ENCODE data around the gene C1orf21. TPM values are rescaled to one million over a fixed set of nuclear protein-coding genes. Genes with fewer than 3 reads are reported as not detected.
A peak's percentile ranks its signal among the peaks of the same experiment; 100 is the strongest.
"Not testable (repeated sequence)": the region's sequence is repeated elsewhere in the genome, so short reads cannot be mapped to it uniquely, and the experiment has no call there.

C1orf21 gene
- total RNA-seq, 1 donor from 2014 or later, result 45.6 TPM

DNA sequence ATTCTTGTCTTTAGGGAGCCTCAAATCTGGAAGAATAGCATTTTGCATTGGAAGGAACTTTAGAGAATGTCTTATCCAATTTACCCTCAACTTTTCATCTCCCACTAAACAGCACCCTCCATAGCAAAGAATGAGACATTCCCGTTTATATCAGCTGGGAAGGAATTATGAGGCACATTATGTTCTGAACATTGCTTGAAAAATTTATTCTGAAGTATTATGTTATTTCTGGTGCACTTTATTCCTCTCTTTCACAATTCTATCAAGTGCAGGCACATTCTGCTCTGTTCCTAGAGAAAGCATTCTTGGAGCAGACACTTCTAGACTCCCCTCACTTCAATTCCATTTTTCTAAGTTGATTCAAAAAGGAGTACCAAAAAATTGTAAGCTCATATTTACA is 220.0 kb downstream of the C1orf21 start:
- ATAC-seq (peak; percentile 33), DNase-seq (no peak)

DNA sequence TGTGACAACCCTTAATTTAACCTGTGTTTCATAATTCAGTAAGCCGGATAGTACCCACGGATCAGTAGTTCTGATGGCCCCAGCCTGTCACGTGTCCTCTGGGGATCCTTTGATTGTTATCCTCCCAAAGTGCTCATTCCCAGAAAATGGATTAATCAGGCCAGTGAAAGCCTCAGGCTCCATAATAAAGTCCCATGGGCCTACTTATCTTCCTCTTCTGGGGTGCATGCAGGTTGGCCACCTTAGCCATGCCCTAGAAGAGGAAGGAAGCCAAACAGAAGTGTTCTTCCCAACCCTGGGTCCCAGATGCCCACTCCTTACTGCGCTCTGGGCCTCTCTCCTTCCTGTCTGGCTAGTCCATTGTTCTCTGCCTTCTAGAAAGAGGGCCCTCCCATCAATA is 221.8 kb downstream of the C1orf21 start:
- DNase-seq (no peak), ATAC-seq (no peak)
- intact Hi-C loops (cut with micrococcal nuclease), result no loop called here

More for the DNA sequence above, 220.0 kb downstream of the C1orf21 start:
- intact Hi-C loops (cut with micrococcal nuclease), result no loop called here

DNA sequence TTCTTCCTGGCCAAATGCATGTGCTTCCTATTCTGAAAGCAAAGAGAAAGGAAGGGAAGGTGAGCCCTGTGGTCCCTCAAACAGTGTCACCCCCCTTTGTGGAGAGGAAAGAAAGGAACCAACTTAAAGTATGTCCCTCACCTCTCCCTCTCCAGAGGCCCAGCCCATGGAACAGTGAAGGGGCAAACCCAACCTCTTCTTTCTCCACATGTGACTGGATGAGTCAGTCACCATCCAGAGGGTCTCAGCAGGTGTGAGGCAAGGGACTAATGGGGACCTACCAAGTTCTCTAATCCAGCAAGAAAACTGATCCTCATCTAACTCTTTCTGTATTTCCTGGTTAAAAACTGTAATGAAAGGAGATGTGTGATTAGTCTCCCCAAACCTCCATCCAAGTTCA is 222.2 kb downstream of the C1orf21 start:
- no peak for DNase-seq
- no peak for ATAC-seq
- intact Hi-C loops (cut with micrococcal nuclease), result no loop called here

DNA sequence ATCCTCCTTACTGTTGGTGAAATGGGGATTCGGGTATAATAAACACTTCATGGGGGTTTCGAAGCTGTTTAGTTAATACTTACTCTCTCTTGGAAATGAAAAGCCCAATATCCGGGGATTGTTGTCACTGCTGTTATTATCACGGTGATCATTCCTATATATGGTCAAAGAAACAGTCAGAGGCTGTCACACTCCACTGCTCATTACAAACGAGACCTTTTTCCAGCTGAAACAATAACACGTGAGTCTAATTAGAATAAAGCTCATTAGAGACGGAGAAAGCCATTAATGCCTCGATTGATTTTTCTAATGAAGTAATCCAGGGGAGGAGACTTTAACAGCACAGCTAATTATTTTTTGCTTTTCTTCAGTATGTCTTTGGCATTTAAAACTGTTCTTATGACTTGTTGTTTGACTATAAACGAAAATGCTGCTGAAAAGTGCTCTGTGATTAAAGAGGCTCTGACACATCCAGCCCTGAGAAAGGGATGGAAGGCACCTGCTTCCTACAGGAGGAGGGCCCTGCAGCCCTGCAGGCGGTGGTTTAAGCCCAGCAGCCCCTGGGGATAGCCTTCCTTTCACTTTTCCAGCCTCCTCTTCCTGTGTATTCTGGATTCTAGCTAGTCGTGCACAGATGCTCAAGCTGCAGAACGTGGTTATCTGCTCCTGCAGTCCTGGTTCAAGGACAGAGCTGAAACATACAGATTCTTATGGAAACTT is 224.2 kb downstream of the C1orf21 start:
- ATAC-seq, result peak; percentile 82
- intact Hi-C loops (cut with micrococcal nuclease), result no loop called here
- DNase-seq, result peak; percentile 56

DNA sequence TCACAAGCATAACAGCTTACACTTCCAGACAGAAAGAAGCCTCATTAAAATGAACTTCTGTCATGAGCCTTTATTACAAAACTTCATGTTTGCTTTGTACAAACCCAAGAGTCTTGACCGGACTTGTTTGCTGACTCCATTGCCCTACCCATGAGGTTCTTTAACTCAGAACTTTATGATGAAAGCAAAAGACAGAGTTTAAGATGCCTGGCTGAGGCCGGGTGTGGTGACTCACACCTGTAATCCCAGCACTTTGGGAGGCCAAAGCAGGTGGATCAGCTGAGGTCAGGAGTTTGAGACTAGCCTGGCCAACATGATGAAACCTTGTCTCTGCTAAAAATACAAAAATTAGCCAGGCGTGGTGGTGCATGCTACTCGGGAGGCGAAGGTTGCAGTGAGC is 225.4 kb downstream of the C1orf21 start:
- intact Hi-C loops (cut with micrococcal nuclease); DNase-seq: not testable (repeated sequence)

DNA sequence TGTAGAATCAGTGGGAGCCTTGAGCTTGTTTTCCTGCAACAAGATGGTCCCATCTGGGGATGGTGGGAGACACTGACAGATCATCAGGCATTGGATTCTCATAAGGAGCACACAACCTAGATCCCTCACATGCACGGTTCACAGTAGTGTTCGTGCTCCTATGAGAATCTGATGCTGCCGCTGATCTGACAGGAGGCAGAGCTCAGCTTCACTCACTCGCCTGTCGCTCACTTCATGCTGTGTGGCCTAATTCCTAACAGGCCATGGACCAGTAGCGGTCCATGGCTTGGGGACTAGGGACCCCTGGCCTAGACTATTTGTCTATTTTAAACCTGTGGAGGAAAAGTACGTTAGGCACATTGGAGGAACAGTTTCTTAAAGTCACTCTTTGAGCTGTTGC is 227.8 kb downstream of the C1orf21 start:
- intact Hi-C loops (cut with micrococcal nuclease), result no loop called here
- no peak for ATAC-seq
- no peak for DNase-seq

More for the DNA sequence above, 225.4 kb downstream of the C1orf21 start:
- ATAC-seq, result not testable (repeated sequence)

DNA sequence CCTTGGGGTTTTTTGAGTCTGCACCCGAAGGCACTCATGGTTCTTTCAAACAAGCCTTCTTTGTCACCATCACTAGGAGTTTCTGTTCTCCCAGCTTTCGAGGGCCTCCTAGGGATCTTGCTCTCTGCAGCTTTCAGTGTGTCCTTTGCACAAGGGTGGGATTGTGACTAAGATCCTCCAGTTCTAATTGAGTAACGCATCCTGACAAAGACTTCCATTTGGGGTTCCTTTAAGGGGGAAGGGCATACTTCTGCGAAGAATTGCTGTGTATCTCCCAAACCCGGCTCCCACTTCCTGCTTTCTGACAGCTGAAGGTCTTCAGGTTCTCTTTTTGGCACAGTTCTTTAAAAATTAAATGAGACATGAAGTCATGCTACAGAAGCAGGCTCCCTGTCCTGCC is 228.5 kb downstream of the C1orf21 start:
- ATAC-seq (peak; percentile 38), DNase-seq (no peak)
- intact Hi-C loops (cut with micrococcal nuclease), result no loop called here

DNA sequence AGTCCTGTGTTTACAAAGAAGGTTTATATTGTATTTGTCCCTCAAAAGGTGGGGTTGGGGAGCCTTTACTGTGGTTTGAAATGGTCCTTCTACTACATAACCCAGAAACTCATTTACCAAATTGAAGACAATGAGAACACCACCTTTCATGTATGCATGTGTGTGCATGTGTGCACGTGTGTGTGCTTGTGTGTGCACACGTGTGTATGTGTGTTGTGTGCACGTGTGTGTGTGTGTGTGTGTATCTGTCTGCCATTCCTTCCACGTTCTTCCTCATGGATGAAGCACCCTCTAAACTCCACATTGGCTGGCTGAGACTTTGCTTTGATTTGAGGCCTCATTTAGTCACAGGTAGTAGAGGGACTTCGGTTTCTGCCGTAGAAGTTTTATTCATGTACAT is 229.7 kb downstream of the C1orf21 start:
- intact Hi-C loops (cut with micrococcal nuclease), result no loop called here
- ATAC-seq (no peak), DNase-seq (no peak)

DNA sequence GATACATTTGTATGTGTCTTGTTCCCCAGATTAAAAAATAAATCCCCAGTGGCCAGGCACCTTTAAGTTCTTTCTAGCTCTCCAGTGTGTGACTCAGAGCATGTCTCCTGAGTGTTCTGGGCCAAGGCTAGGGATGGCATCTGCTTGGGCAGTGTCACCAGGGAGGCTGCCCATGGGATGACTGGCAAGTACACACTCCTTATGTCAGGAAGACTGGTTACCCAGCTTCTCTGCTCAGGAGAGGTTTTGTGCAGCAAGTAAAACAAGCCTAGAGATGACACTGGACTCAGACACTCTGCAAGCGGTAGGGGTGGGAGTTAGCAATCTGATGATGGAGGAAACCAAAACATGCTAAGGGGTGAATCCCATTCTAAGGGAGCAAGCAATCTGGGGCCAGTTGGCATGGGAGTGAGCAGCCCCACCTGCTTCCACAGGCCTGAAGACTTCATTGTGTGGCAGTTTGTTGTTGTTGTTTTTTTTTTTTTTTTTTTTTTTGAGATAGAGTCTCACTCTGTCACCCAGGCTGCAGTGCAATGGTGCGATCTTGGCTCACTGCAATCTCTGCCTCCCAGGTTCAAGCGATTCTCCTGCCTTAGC is 230.7 kb downstream of the C1orf21 start:
- DNase-seq, result no peak
- no peak for ATAC-seq
- intact Hi-C loops (cut with micrococcal nuclease), result no loop called here

DNA sequence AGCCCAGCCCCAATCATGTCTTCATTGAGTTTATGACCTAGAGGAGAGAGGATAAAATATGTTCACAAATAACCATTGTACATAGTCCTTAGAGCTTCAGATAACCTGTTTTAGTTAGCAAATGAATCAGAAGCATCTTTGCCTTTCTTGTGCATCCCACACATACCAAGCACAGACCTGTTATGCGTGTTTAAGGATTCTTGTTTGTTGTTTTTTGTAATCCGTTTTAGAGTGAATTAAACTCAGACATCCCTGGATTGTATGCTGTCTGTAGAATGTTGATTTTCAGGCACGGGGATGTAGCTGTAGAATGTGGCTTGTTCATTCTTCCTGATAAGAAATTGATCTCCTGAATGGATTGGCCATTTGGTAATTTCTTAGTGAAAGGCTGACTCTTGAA is 232.0 kb downstream of the C1orf21 start:
- ATAC-seq, result no peak
- no peak for DNase-seq
- intact Hi-C loops (cut with micrococcal nuclease), result no loop called here

DNA sequence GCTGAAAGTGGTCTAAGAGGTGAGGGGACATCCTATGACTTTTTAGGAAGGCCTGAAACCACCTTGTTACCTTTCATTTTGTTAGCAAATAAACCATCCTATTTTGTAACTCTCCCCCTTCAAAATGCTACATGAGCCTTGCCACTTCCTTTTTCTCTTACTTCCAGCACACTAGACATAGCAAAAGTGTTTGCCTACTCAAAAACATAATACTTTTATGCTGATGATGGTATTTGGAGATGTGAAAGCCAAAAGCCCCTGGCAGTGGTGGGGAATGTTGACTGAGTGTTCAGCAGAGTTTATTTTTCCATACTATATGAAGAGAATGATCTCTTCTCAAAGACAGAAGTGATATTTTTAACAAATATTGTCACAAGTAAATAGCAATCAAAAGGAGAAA is 233.6 kb downstream of the C1orf21 start:
- no peak for DNase-seq
- no peak for ATAC-seq
- intact Hi-C loops (cut with micrococcal nuclease), result loop anchor here (10.0 kb wide), 1 partner anchor 136 kb away; no protein-coding TSS in a partner anchor

DNA sequence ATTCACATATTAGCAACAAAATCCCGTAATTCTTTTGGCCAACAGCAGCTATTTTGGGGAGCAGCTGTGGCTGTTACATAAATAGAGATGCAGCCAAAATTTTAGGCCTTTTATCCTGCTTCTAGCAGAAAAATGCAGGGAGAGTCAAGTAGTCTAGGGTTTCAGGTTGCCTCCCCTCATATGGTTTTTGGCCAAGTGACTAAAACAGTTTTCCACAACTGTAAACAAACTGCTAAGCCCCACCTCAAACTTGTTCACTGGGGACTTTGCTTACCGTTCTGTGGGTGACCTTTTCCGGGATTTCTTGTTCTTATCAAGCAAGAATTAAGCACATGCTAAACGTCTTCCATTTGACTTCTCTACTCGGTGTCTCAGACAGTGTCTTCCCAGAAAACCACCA is 234.4 kb downstream of the C1orf21 start:
- ATAC-seq, result peak; percentile 70
- intact Hi-C loops (cut with micrococcal nuclease), result loop anchor here (10.0 kb wide), 1 partner anchor 136 kb away; no protein-coding TSS in a partner anchor

DNA sequence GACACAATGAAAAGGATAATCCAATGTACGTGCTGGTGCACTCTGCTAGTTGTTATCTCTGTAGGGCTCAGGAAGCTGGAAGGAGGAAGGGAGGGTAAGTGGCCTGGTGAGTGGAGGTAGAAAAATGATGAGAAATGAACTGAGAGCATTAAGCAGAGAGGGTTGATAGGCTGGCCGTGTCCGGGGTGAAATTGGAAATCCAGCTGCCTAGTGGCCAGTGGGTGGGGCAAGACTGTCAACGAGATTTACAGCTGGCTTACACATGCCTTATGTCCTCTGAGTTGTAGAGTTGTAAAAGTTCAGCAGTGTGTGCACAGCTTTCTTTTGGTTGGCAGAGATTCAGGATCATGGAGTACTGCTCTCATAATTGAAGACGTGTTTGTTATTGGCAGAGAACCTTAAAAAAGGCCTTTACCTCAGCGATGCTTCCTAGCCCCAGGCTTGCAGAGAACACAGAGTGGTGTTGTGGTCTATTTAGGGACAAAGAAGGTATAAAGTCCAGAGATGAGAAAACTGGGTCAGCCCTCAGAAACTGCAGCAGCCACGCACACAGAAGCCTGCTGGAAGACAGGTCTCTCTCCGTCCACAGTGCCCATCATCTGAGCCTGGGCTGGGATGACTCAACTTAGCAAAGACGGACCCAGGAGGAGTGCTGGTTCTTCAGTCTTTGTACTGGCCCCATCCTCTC is 235.5 kb downstream of the C1orf21 start:
- DNase-seq (peak; percentile 81), ATAC-seq (peak; percentile 83)
- intact Hi-C loops (cut with micrococcal nuclease), result loop anchor here (10.0 kb wide), 1 partner anchor 137 kb away; no protein-coding TSS in a partner anchor

More for the DNA sequence above, 234.4 kb downstream of the C1orf21 start:
- no peak for DNase-seq

DNA sequence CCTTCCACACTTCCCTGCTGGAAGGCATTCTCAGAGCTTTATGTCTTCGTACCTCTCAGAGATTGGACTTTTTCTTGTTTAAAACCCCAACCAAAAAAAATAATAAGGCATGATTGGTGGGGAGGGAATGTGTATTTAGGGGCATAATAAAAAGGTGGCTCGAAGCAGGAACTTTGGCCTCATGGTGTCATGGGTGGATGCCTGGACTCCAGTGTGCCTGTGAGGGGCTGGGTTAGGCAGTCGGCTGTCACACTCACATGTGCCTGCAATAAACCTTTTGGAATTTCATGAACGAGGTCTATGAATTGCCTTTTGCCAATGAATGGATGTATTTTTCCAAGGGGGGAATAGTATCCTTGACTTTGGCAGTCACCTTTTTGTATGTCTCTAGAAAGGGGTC is 236.6 kb downstream of the C1orf21 start:
- ATAC-seq (no peak), DNase-seq (no peak)
- intact Hi-C loops (cut with micrococcal nuclease), result loop anchor here (10.0 kb wide), 1 partner anchor 139 kb away; no protein-coding TSS in a partner anchor

DNA sequence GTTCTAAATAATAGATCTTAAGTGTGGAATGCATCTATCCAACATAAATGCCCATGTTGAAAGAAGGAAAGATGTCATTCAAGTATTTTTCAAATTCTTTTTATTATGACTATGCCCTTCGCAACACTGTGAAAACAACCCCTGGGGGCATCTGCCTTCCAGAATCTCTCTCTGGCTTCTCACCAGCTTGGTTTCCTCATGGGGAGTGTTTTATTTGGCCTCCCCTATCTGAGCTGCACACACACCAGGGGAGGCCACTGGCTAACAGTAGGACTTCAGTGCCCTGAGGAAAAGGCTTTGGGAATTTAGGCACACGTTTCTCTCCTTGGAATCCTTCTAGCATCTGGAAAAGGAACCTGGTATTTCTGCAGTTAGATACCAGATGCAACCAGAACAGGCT is 237.2 kb downstream of the C1orf21 start:
- intact Hi-C loops (cut with micrococcal nuclease), result loop anchor here (10.0 kb wide), 1 partner anchor 139 kb away; no protein-coding TSS in a partner anchor
- DNase-seq (no peak), ATAC-seq (peak; percentile 4)

DNA sequence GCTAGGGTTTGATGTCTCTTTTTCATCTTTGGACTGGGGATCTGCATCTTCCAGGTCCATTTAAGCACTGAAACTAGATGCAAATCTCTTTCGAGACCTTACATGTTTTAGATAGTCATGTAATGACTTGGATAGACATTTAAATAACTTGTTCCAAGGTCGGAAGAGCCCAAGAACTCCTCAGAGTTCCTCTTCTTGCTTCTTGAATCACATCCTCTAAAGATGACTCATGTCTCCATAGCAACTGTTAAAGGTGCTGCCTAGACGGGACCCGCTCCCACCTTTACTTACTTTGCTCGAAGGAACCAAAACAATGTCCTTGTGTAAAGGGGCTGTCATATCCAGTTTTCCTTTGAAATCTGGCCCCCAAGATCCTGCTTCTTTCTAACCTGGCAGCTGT is 237.8 kb downstream of the C1orf21 start:
- intact Hi-C loops (cut with micrococcal nuclease), result loop anchor here (10.0 kb wide), 1 partner anchor 140 kb away; no protein-coding TSS in a partner anchor
- no peak for DNase-seq
- no peak for ATAC-seq

DNA sequence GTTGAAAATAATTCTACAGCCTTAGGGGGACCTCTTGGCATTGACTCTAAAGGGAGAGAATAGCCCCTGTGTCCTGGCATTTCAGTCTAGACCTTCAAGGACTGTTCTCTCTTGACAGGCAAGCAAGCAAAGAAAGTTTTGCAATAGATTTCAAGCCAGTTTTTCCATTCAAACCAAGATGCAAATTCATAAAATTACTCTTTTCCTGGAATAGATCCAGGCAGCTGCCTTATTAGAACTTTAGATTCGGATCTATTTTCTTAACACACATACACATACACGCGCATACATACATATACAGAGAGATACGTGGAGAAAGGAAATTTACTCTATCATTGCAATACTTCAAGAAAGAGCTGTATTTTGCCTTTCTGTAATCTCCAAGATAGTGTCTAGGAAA is 238.4 kb downstream of the C1orf21 start:
- intact Hi-C loops (cut with micrococcal nuclease), result loop anchor here (10.0 kb wide), 1 partner anchor 140 kb away; no protein-coding TSS in a partner anchor
- ATAC-seq, result no peak
- no peak for DNase-seq

DNA sequence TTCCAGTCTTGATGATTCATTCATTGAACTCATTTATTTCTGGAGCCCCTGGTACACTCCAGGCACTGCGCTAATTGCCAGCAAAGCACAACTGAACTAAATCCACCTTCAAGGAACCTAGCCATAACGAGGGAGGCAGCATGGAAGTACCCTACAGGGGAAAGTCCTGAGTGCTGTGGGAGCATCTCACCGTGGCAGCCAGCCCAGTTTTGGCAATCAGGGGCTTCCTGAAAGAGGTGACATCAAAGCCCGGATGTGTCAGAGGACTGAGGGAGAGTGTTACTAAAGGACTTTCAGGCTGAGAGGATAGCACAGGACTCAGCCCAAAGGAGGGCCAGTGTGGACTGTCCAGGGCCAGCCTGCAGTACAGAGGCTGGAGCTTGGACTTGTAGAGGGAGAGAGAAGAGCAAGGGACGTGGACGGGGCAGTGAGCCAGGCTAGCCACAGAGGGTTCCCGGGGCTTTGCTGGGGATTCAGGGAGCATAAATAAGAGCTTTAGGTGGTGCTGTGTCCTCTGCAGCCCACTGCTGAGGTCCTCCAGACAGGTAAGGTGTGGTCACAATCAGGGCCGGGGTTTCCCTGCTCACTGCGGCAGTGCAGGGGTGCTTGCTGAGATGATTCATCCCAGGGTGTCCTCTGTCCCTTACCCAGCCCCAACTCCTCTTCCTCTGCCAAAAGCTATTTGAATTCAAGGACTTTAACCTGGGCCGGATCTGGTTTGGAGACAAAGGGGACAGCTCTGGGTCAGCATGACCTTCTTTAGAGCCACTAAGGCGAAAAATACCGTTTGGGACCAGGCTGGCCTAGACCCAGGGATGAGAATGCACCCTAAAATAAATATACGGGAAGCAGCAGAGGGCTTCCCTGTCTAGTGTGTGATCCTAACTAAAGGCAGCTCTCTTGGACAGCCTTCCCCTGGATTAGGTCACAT is 239.5 kb downstream of the C1orf21 start:
- DNase-seq, result peak; percentile 46
- intact Hi-C loops (cut with micrococcal nuclease), result loop anchor here (10.0 kb wide), 1 partner anchor 142 kb away; no protein-coding TSS in a partner anchor
- peak; percentile 37 for ATAC-seq

DNA sequence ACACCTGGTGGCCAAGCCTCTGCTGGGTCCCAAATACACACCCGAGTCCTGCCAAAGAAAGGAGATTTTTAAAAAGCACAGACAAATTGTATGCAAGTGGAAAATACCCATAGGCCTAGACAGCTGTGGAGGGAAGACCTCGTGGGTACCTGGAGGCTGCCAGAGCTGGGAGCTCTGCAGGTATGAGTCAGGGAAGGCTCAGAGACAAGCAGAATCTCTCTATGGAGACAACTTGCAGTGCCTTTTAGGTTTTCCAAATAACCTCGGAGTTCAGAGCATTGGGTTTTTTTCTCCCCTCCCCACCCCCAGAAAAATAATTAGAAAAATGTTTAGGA is 240.1 kb downstream of the C1orf21 start:
- DNase-seq (no peak), ATAC-seq (no peak)
- intact Hi-C loops (cut with micrococcal nuclease), result loop anchor here (10.0 kb wide), 1 partner anchor 142 kb away; no protein-coding TSS in a partner anchor

Measured in left ventricle myocardium superior (tissue), 1 donor.